ENCODE measurements around the gene FMN1.

FMN1 gene, protein sequence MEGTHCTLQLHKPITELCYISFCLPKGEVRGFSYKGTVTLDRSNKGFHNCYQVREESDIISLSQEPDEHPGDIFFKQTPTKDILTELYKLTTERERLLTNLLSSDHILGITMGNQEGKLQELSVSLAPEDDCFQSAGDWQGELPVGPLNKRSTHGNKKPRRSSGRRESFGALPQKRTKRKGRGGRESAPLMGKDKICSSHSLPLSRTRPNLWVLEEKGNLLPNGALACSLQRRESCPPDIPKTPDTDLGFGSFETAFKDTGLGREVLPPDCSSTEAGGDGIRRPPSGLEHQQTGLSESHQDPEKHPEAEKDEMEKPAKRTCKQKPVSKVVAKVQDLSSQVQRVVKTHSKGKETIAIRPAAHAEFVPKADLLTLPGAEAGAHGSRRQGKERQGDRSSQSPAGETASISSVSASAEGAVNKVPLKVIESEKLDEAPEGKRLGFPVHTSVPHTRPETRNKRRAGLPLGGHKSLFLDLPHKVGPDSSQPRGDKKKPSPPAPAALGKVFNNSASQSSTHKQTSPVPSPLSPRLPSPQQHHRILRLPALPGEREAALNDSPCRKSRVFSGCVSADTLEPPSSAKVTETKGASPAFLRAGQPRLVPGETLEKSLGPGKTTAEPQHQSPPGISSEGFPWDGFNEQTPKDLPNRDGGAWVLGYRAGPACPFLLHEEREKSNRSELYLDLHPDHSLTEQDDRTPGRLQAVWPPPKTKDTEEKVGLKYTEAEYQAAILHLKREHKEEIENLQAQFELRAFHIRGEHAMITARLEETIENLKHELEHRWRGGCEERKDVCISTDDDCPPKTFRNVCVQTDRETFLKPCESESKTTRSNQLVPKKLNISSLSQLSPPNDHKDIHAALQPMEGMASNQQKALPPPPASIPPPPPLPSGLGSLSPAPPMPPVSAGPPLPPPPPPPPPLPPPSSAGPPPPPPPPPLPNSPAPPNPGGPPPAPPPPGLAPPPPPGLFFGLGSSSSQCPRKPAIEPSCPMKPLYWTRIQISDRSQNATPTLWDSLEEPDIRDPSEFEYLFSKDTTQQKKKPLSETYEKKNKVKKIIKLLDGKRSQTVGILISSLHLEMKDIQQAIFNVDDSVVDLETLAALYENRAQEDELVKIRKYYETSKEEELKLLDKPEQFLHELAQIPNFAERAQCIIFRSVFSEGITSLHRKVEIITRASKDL (N-terminal part only)

DNA sequence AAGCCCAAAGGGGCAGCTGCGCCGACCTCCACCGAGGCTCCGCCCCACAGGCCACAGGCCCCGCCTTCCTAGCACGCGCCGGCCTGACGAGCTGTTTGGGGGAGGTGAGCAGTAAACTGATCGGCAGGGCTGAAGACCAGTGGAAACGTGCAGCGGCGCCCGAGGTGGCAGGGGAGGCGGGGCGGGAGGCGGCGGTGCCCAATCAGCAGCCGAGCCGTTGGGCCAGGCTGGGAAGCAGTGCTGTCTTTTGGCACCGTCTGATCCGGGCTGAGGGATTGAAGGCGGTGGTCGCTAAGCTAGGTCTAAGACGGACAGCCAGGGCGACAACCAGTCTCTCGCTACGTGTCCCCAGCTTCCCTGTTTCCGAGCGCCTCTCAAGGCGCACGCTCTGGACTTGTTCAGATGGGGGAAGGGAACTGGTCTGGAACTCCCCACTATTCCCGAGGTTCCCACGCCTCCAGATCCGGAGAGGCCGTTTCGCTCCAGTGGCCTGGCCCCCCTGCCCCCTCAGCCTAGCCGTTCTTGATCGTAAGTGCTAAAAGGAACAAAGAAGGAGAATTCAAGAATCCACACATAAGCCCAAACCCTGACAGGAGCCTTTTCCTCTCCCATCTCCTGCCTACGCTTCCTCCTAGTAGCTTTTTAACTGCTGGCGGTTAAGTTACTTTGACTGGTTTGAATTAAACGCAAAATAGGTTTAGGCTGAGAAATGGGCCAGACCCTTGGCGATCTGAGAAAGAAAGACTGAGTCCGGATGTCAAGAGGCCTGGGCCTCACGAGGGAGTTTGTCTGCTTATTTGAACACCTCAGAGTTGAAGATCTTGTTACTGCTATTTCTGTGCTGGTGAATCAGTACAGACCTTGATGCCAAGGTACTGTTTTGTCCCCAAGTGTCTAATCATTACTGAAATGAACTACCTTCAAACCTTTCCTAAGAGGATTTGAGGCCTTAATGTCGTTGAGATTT lies at the start of gene FMN1:
FMN1 (minus strand) TSS at position 11 of the 967 bp plus-strand sequence. CDS start 39,800 bp downstream, outside the sequence.
- no peak for TF ChIP-seq GATA3 (IDR thresholded peaks at IDR 0.05; ENCODE audit: low read depth, low read length)
- TF ChIP-seq GATA2 (IDR thresholded peaks at IDR 0.05; ENCODE audit: low read depth, low read length) = no peak

DNA sequence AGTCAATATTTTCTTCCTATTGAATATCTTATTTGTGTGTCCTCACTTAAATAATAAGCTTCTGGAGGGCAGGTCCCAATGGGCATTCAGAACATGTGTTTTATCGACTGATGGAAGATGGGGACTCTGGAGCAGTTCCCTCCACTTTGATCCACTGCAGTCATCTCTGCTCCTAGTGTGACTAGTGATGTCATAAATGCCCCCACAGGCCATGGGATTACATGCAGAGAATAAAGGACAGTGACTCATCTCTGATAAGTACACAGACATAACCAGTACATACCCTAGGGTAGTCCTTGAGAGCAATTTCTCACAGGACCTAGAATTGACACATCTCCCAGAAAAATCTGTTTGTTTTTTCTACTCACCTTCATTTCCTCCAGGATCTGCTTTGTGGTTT lies 49.4 kb upstream of the FMN1 start:
- TF ChIP-seq GATA2 (IDR thresholded peaks at IDR 0.05; ENCODE audit: low read depth, low read length) (no peak), GATA3 (IDR thresholded peaks at IDR 0.05; ENCODE audit: low read depth, low read length) (no peak)

DNA sequence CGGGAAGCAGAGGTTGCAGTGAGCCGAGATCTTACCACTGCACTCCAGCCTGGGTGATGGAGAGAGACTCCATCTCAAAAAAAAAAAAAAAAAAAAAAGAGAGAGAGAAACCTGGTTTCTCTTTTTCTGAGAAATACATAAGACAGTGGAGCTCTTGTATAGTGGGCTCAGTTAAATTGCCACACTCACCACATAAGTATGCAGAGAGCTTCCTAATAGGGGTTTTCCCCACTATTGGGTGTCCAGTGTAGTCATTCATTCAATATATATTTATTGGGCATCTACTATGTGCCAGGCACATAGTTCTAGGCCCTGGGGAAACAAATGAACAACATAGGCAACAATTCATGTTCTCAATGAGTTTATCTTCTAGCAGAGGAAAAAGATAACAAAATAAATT lies 48.9 kb upstream of the FMN1 start:
- TF ChIP-seq GATA2 (IDR thresholded peaks at IDR 0.05; ENCODE audit: low read depth, low read length) = no peak
- TF ChIP-seq GATA3 (IDR thresholded peaks at IDR 0.05; ENCODE audit: low read depth, low read length) = no peak

DNA sequence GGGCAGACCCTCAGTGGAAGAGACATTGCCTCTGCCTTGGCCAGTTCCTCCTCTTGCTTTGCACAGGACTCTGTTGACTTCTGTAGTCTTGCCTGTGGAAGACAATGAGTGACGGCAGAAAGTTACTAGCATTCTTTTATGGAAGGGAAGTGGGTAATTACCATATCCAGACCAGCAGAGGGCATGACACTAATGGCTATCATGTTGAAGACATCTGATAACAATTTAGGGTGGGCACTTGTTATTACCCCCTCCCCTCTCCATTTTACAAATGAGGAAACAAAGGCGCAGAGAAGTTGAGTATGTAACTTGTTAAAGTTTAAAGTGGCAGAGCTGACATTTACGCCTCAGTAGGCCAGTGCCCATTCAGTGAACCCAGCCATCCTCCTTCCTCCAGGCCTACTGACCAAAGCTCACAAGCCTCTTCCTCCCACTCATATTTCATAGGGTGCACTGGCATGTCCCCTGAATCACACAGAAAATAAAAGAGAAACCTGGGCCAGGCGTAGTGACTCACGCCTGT lies 48.2 kb upstream of the FMN1 start:
- TF ChIP-seq GATA2 (IDR thresholded peaks at IDR 0.05; ENCODE audit: low read depth, low read length) (no peak), GATA3 (IDR thresholded peaks at IDR 0.05; ENCODE audit: low read depth, low read length) (no peak)

DNA sequence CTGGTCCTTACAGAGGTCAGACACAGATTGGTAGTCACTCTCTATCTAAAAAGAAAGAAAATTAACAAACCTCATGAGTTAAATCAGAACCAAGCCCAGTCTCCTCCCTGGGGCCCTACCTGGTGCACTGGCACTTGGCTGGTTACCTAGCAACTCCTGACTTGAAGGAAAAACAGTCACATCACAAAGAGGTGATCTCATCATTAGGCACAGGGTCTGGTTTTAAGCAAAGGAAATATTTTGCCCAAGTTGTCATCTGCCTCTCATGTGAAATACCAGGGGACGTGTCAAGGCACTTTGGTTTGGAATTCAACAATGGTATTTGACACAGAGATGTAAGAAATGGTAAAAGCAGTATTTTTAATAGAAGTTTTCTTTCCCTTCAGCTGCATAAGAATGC lies 47.7 kb upstream of the FMN1 start:
- TF ChIP-seq GATA3 (IDR thresholded peaks at IDR 0.05; ENCODE audit: low read depth, low read length) = no peak
- TF ChIP-seq GATA2 (IDR thresholded peaks at IDR 0.05; ENCODE audit: low read depth, low read length) = no peak

DNA sequence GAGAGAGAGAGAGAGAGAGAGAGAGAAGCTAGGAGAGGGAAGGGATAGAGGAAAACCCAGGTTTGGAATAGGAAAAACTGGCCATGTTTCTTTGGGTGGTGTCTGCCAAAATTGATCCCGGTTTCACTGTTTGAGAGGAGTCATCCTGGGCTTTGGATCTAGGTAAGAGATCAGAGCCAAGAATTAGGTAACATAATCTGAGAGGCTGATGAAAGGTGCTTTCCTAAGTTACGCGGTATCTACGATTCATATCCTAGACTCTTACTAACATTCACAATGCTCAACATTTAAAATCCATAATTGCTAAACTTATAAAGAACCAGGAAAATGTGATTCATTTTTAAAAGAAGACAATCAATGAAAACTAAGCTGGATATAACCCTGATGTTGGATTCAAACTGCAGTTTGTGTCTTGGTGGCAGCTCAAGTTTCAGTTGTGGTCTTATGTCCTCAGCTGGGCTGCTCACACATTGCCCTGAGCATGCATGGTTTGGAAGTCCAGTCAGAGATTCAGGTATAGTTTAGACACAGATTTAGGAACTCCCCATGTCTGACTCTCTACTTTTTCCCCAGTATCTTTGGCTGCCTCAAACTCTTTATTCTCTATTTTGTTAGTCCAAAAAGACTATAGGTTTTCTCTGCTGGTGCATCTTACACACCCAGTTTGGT lies 42.5 kb upstream of the FMN1 start:
- TF ChIP-seq GATA3 (IDR thresholded peaks at IDR 0.05; ENCODE audit: low read depth, low read length) (no peak), GATA2 (IDR thresholded peaks at IDR 0.05; ENCODE audit: low read depth, low read length) (no peak)

DNA sequence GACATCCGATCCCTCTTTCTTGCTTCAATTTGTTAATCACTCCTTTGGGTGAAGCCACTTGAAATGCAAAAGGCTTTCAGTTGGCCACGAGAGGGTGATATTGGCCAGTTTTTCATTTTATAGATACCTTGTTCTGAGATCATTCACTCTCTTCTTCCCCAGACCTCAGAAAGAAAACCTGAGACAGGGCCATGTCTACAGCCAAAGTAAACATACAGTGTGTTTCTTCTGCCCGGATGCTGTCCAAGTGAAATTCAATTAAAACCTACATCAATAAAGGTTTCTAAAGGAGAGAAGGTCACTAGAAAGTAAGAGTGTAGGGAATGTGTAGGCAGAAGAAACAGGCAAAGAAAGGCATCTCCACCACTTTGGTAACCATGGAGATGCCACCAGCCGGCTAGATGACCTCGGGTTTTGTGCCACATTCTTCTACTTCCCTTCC lies 39.5 kb upstream of the FMN1 start:
- TF ChIP-seq GATA3 (IDR thresholded peaks at IDR 0.05; ENCODE audit: low read depth, low read length) = no peak
- no peak for TF ChIP-seq GATA2 (IDR thresholded peaks at IDR 0.05; ENCODE audit: low read depth, low read length)

DNA sequence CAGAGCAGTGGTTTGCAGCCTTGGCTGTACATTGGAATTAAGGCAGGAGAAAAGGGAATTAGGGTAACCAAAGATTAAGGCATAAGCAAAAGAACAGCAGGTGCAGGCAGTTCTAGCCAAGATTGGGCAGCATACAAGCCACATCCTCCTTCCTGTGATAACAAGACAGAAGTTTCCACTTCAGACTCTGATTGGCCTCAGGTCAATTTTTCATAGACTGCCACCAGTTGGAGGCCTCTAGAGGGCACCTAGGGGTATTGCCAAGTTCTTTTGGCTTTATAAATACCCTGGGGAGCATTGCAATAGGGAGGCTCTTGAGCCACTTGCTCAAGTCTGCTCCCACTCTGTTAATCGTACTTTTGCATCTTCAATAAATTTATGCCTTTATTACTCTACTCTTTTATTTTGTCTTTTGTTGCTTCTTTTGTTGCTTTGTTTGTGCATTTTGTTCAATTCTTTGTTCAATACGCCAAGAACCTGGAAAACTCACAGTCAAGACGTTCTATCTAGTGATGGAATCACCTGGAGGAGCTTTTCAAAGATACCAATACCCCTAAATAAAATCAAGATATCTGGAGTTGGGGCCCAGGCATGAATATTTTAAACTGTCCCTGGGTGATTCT lies 32.2 kb upstream of the FMN1 start:
- TF ChIP-seq GATA2 (IDR thresholded peaks at IDR 0.05; ENCODE audit: low read depth, low read length) = no peak
- no peak for TF ChIP-seq GATA3 (IDR thresholded peaks at IDR 0.05; ENCODE audit: low read depth, low read length)

DNA sequence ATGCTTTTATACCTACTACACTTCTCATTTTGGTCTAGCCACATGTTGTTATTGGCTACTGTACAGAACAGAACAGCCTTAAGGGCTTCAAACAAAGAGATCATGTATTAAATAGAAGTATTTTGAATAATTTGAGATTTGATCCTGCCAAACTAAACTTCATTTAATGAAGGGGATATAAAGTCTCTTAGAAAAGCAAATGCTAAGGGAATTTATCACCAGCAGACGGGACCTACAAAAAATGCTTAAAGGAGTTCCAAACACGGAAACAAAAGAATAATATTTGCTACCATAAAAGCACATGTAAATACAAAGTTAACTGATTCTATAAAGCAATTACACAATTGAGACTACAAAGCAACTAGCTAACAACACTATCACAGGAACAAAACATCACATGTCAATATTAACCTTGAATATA lies 23.6 kb upstream of the FMN1 start:
- no peak for TF ChIP-seq GATA2 (IDR thresholded peaks at IDR 0.05; ENCODE audit: low read depth, low read length)
- TF ChIP-seq GATA3 (IDR thresholded peaks at IDR 0.05; ENCODE audit: low read depth, low read length) = no peak

DNA sequence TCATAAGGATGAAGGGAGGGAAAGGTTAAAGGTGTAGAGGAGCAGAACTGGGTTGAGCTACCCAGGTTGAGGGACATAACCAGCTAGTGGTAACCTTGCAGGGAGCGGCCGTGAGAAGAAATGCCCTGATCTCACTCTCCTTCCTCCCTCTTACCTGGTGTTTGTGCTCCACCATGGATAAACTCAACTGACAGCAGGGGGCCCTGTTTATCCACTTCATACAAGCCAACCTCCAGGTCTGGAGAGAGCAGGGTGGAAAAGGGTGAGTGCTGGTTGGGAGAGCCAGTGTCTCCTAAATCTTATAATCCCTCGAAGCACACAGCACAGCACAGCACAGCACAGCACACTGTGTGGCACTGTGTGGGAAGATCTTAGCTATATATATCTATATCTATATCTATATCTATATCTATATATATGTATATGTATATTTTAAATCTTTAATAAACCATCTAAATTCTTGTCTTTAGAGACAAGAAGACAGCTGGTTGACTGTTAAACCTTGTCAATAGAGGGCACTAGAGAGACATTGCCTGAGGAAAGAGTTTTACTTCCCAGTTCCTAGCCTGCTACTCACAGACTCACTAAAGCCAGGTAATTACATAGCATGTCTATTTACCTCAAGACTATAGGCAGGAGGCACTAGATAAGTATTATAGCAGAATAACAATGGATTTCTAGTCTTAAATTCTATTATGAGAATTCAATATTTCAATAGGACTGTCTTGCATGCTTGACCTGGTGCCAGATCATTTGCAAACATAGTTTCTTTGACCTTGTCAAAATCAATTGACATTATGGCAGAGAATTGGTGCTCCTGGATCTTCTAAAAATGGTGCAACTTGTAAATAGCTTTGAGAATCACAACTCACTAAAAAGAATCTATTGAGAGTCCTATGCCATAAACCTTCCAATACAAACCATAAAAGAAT lies 21.7 kb upstream of the FMN1 start:
- TF ChIP-seq GATA3 (IDR thresholded peaks at IDR 0.05; ENCODE audit: low read depth, low read length) = no peak
- TF ChIP-seq GATA2 (IDR thresholded peaks at IDR 0.05; ENCODE audit: low read depth, low read length) = no peak

Measured in SH-SY5Y (cell line).